ENCODE data around the gene KLHL40. TPM values are rescaled to one million over a fixed set of nuclear protein-coding genes. Genes with fewer than 3 reads are reported as not detected.

The KLHL40 gene
- total RNA-seq, 2 experiments from 2014 or later = not detected

DNA sequence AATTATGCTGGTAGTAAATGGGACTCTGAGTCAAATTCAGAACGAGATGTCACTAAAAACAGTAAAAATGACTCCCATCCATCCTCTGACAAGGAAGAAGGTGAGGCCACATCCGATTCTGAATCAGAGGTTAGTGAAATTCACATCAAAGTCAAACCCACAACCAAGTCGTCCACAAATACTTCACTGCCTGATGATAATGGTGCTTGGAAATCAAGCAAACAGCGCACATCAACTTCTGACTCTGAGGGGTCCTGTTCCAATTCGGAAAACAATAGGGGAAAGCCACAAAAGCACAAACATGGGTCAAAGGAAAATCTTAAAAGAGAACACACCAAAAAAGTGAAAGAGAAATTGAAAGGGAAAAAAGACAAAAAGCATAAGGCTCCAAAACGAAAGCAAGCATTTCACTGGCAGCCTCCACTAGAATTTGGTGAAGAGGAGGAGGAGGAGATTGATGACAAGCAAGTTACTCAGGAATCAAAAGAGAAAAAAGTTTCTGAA, 46.9 kb upstream of the KLHL40 start:
- POLR2A ChIA-PET = interaction anchor here (0.6 to 1.2 kb wide), 2 partner anchors 14 to 35 kb away, joined by 3 read pairs; no protein-coding TSS in a partner anchor
- CTCF ChIA-PET (ENCODE audit: unreplicated experiment) = no interaction called here
- H2AFZ ChIP-seq (ENCODE audit: low read length) = no peak overlapping the region
- no peak for TF ChIP-seq EZH2phosphoT487 (IDR thresholded peaks at IDR 0.05; ENCODE audit: borderline replicate concordance, low read depth, low read length)
- TF ChIP-seq CTCF (conservative IDR thresholded peaks at IDR 0.05; ENCODE audit: low read length) = no peak
- no peaks in the 10 kb centered on the region for H3K4me1 ChIP-seq (ENCODE audit: insufficient read depth, low read length, poor library complexity, severe bottlenecking)
- no peaks in the 10 kb centered on the region for H3K9me2 ChIP-seq (ENCODE audit: insufficient read depth, low read length)
- H4K20me1 ChIP-seq (ENCODE audit: insufficient read depth, low read length) = peaks cover 7% of the 10 kb centered on the region; the same call in 1 of the 2 replicates
- H3K9me3 ChIP-seq (ENCODE audit: low read length) = no peaks in the 10 kb centered on the region
- no peak overlapping the region for H3K4me2 ChIP-seq (ENCODE audit: low read length)
- intact Hi-C loops (cut with micrococcal nuclease; ENCODE audit: unreplicated experiment) = no loop called here
- no peak overlapping the region for H3K27ac ChIP-seq (ENCODE audit: low read depth, low read length, poor library complexity, severe bottlenecking)
- H3K79me2 ChIP-seq (ENCODE audit: insufficient read depth, low read depth, low read length) = no peaks in the 10 kb centered on the region
- no peak overlapping the region for H3K4me3 ChIP-seq (ENCODE audit: low read depth, low read length, poor library complexity, severe bottlenecking)
- H3K36me3 ChIP-seq (ENCODE audit: insufficient read depth, low read length) = peaks cover 97% of the 10 kb centered on the region
- DNase-seq (ENCODE audit: low spot score) = no peak
- BruUV-seq (replicated peaks) = no TSS peak

GRCh38 chr3:42639192-42639591, 46.1 kb upstream of the KLHL40 start:
- Histone ChIP-seq H3K4me2 (ENCODE audit: low read length) (no peak overlapping the region), H2AFZ (ENCODE audit: low read length) (no peak overlapping the region), H4K20me1 (ENCODE audit: insufficient read depth, low read length) (peaks cover 7% of the 10 kb centered on the region; the same call in 1 of the 2 replicates), H3K9me2 (ENCODE audit: insufficient read depth, low read length) (no peaks in the 10 kb centered on the region), H3K4me3 (ENCODE audit: low read depth, low read length, poor library complexity, severe bottlenecking) (no peak overlapping the region), H3K36me3 (ENCODE audit: insufficient read depth, low read length) (peaks cover 97% of the 10 kb centered on the region), H3K4me1 (ENCODE audit: insufficient read depth, low read length, poor library complexity, severe bottlenecking) (no peaks in the 10 kb centered on the region), H3K27ac (ENCODE audit: low read depth, low read length, poor library complexity, severe bottlenecking) (no peak overlapping the region), H3K79me2 (ENCODE audit: insufficient read depth, low read depth, low read length) (no peaks in the 10 kb centered on the region), H3K9me3 (ENCODE audit: low read length) (no peaks in the 10 kb centered on the region)
- CTCF ChIA-PET (ENCODE audit: unreplicated experiment) = no interaction called here
- POLR2A ChIA-PET = no interaction called here
- TF ChIP-seq EZH2phosphoT487 (IDR thresholded peaks at IDR 0.05; ENCODE audit: borderline replicate concordance, low read depth, low read length) = no peak
- TF ChIP-seq CTCF (conservative IDR thresholded peaks at IDR 0.05; ENCODE audit: low read length) = no peak
- no peak for DNase-seq (ENCODE audit: low spot score)
- no TSS peak for BruUV-seq (replicated peaks)
- intact Hi-C loops (cut with micrococcal nuclease; ENCODE audit: unreplicated experiment) = no loop called here

- no peak overlapping the region for H3K4me2 ChIP-seq (ENCODE audit: low read length)
- no peaks in the 10 kb centered on the region for H3K9me2 ChIP-seq (ENCODE audit: insufficient read depth, low read length)
- no peak for TF ChIP-seq CTCF (conservative IDR thresholded peaks at IDR 0.05; ENCODE audit: low read length)
- no peak for TF ChIP-seq EZH2phosphoT487 (IDR thresholded peaks at IDR 0.05; ENCODE audit: borderline replicate concordance, low read depth, low read length)
- peaks cover 7% of the 10 kb centered on the region; the same call in 1 of the 2 replicates for H4K20me1 ChIP-seq (ENCODE audit: insufficient read depth, low read length)
- ChIA-PET POLR2A (interaction anchor here (0.7 to 1.3 kb wide), 2 partner anchors 19 to 54 kb away, joined by 3 to 5 read pairs; no protein-coding TSS in a partner anchor), CTCF (ENCODE audit: unreplicated experiment) (interaction anchor here (0.6 kb wide), 1 partner anchor 61 kb away, joined by 7 read pairs; no protein-coding TSS in a partner anchor)
- no peak for DNase-seq (ENCODE audit: low spot score)
- BruUV-seq (replicated peaks) = no TSS peak
- H3K9me3 ChIP-seq (ENCODE audit: low read length) = no peaks in the 10 kb centered on the region
- intact Hi-C loops (cut with micrococcal nuclease; ENCODE audit: unreplicated experiment) = no loop called here
- H3K27ac ChIP-seq (ENCODE audit: low read depth, low read length, poor library complexity, severe bottlenecking) = no peak overlapping the region
- no peak overlapping the region for H3K4me3 ChIP-seq (ENCODE audit: low read depth, low read length, poor library complexity, severe bottlenecking)
- no peaks in the 10 kb centered on the region for H3K79me2 ChIP-seq (ENCODE audit: insufficient read depth, low read depth, low read length)
- H2AFZ ChIP-seq (ENCODE audit: low read length) = no peak overlapping the region
- peaks cover 97% of the 10 kb centered on the region for H3K36me3 ChIP-seq (ENCODE audit: insufficient read depth, low read length)
- H3K4me1 ChIP-seq (ENCODE audit: insufficient read depth, low read length, poor library complexity, severe bottlenecking) = no peaks in the 10 kb centered on the region
These were observed 45.2 kb upstream of the KLHL40 start for GRCh38 chr3:42640129-42640528.

All from OCI-LY7 (cell line).